H9 (cell line): ENCODE measurements around the gene ABCB7. TPM values are rescaled to one million over a fixed set of nuclear protein-coding genes. Genes with fewer than 3 reads are reported as not detected.

Source experiments
- DNase-seq: peaks from one replicate; pipeline ENCODE4 v3.0.0-alpha.2; 2017
- H2AFZ ChIP-seq: one replicate; pipeline ENCODE4 v1.6.1; 2013; ENCODE audit warnings: mild to moderate bottlenecking, low read length, control low read depth, moderate library complexity
- H2AK5ac ChIP-seq: 2 replicates; pipeline ENCODE4 v1.6.1; 2013; ENCODE audit warnings: low read length, control low read depth, mixed read lengths; ENCODE audit not compliant: insufficient read length
- H2BK120ac ChIP-seq: one replicate; pipeline ENCODE4 v1.6.1; 2013; ENCODE audit warnings: low read depth, mild to moderate bottlenecking, low read length, control low read depth, inconsistent platforms; ENCODE audit not compliant: poor library complexity, severe bottlenecking
- H2BK12ac ChIP-seq: 2 replicates; pipeline ENCODE4 v1.6.1; 2013; ENCODE audit warnings: low read length, control low read depth, mixed read lengths, low read depth; ENCODE audit not compliant: insufficient read length
- H2BK15ac ChIP-seq: 2 replicates; pipeline ENCODE4 v1.6.1; 2013; ENCODE audit warnings: low read depth, low read length, control low read depth
- H2BK20ac ChIP-seq: one replicate; pipeline ENCODE4 v1.6.1; 2013; ENCODE audit warnings: low read depth, mild to moderate bottlenecking, low read length, control low read depth, inconsistent platforms; ENCODE audit not compliant: poor library complexity, severe bottlenecking
- H2BK5ac ChIP-seq: 2 replicates; pipeline ENCODE4 v1.6.1; 2013; ENCODE audit warnings: low read length, control low read depth, mixed read lengths; ENCODE audit not compliant: insufficient read length
- H3K14ac ChIP-seq: 2 replicates; pipeline ENCODE4 v1.6.1; 2013; ENCODE audit warnings: low read length, control low read depth; ENCODE audit not compliant: insufficient read depth
- H3K18ac ChIP-seq: 2 replicates; pipeline ENCODE4 v1.6.1; 2013; ENCODE audit warnings: low read depth, mild to moderate bottlenecking, mixed read lengths, low read length, control low read depth; ENCODE audit not compliant: insufficient read length
- H3K23ac ChIP-seq: 2 replicates; pipeline ENCODE4 v1.6.1; 2013; ENCODE audit warnings: low read length, control low read depth, mixed read lengths, low read depth; ENCODE audit not compliant: insufficient read length
- H3K23me2 ChIP-seq: 2 replicates; pipeline ENCODE4 v1.6.1; 2013; ENCODE audit warnings: low read depth, mild to moderate bottlenecking, mixed read lengths, low read length, control low read depth; ENCODE audit not compliant: insufficient read length, poor library complexity, severe bottlenecking
- H3K27ac ChIP-seq: 2 replicates; pipeline ENCODE4 v1.5.1; 2013; ENCODE audit warnings: low read length, control low read depth, mixed read lengths, low read depth; ENCODE audit not compliant: insufficient read length
- H3K27me3 ChIP-seq: 2 replicates; pipeline ENCODE4 v1.6.1; 2013; ENCODE audit warnings: low read length, control low read depth, inconsistent platforms; ENCODE audit not compliant: insufficient read depth
- H3K4ac ChIP-seq: 2 replicates; pipeline ENCODE4 v1.6.1; 2013; ENCODE audit warnings: low read depth, mild to moderate bottlenecking, control low read depth, inconsistent platforms, low read length, moderate library complexity
- H3K4me1 ChIP-seq: 2 replicates; pipeline ENCODE4 v1.6.1; 2013; ENCODE audit warnings: low read length, control low read depth, inconsistent platforms; ENCODE audit not compliant: insufficient read depth
- H3K4me2 ChIP-seq: 2 replicates; pipeline ENCODE4 v1.6.1; 2013; ENCODE audit warnings: low read length, control low read depth, mixed read lengths; ENCODE audit not compliant: insufficient read length, insufficient read depth
- H3K56ac ChIP-seq: 2 replicates; pipeline ENCODE4 v1.6.1; 2013; ENCODE audit warnings: low read depth, mild to moderate bottlenecking, mixed read lengths, low read length, control low read depth; ENCODE audit not compliant: insufficient read length
- H3K79me1 ChIP-seq: 2 replicates; pipeline ENCODE4 v1.6.1; 2013; ENCODE audit warnings: low read depth, mild to moderate bottlenecking, moderate library complexity, low read length, control low read depth, inconsistent platforms; ENCODE audit not compliant: insufficient read depth, poor library complexity, severe bottlenecking
- H3K79me2 ChIP-seq: 2 replicates; pipeline ENCODE4 v1.6.1; 2013; ENCODE audit warnings: low read length, control low read depth, inconsistent platforms; ENCODE audit not compliant: insufficient read depth
- H3K9ac ChIP-seq: 2 replicates; pipeline ENCODE4 v1.6.1; 2013; ENCODE audit warnings: low read length, control low read depth, mixed read lengths; ENCODE audit not compliant: insufficient read length; ENCODE audit errors: extremely low read depth
- H3K9me3 ChIP-seq: one replicate; pipeline ENCODE4 v1.6.1; 2013; ENCODE audit warnings: low read depth, low read length, inconsistent platforms; ENCODE audit not compliant: control insufficient read depth
- H3T11ph ChIP-seq: one replicate; pipeline ENCODE4 v1.6.1; 2013; ENCODE audit warnings: mild to moderate bottlenecking, low read length, control low read depth, inconsistent platforms
- H4K20me1 ChIP-seq: one replicate; pipeline ENCODE4 v1.6.1; 2013; ENCODE audit not compliant: control insufficient read depth, insufficient read length, insufficient read depth
- H4K5ac ChIP-seq: 2 replicates; pipeline ENCODE4 v1.6.1; 2013; ENCODE audit warnings: low read depth, mild to moderate bottlenecking, mixed read lengths, low read length, control low read depth; ENCODE audit not compliant: insufficient read length
- H4K8ac ChIP-seq: replicated peaks from 2 replicates; pipeline ENCODE4 v1.6.1; 2013; ENCODE audit warnings: low read length, control low read depth, mixed read lengths, low read depth; ENCODE audit not compliant: insufficient read length
- H4K91ac ChIP-seq: 2 replicates; pipeline ENCODE4 v1.6.1; 2013; ENCODE audit warnings: low read depth, mild to moderate bottlenecking, moderate library complexity, mixed read lengths, low read length, control low read depth; ENCODE audit not compliant: insufficient read length
- H3K27ac Mint-ChIP-seq, 3 experiments: 2 replicates in 2 of 3; 3 replicates in 1 of 3; pipeline ENCODE4 v1.8.0; 2020 to 2021; ENCODE audit warnings: mixed read lengths in 3 of 3, mild to moderate bottlenecking in 1 of 3, moderate library complexity in 1 of 3
- H3K27me3 Mint-ChIP-seq: 2 replicates; pipeline ENCODE4 v1.8.0; 2021; ENCODE audit warnings: low read depth, mild to moderate bottlenecking, moderate library complexity, mixed read lengths
- H3K36me3 Mint-ChIP-seq, 3 experiments: 2 replicates in 2 of 3; 3 replicates in 1 of 3; pipeline ENCODE4 v1.8.0; 2020 to 2021; ENCODE audit warnings: low read depth in 3 of 3, mixed read lengths in 3 of 3; ENCODE audit not compliant: insufficient read depth in 1 of 3
- H3K4me1 Mint-ChIP-seq, 2 experiments: 2 replicates each; pipeline ENCODE4 v1.8.0; 2020; ENCODE audit warnings: mixed read lengths in 2 of 2
- H3K4me3 Mint-ChIP-seq, 2 experiments: 2 replicates in 1 of 2; 3 replicates in 1 of 2; pipeline ENCODE4 v1.8.0; 2020 to 2021; ENCODE audit warnings: mild to moderate bottlenecking in 2 of 2, mixed read lengths in 2 of 2, moderate library complexity in 1 of 2
- H3K9me3 Mint-ChIP-seq, 2 experiments: 2 replicates in 1 of 2; 3 replicates in 1 of 2; pipeline ENCODE4 v1.8.0; 2020; ENCODE audit warnings: mild to moderate bottlenecking in 2 of 2, mixed read lengths in 2 of 2, moderate library complexity in 1 of 2
- CTCF ChIP-seq: fragments of 200-600 bp; sonication (generic); conservative IDR thresholded peaks from 3 replicates; pipeline ENCODE4 v1.8.0; 2021; ENCODE audit warnings: antibody characterized with exemption, mild to moderate bottlenecking
- WGBS: extraction: QIAGEN DNeasy Blood & Tissue Kit; methylation state at CpG from one replicate; pipeline ENCODE4 v1.1.7; 2013; ENCODE audit warnings: missing lambda C conversion rate, low lambda C conversion rate, mixed read lengths; ENCODE audit not compliant: insufficient read length; ENCODE audit errors: extremely low coverage; 5-methylcytosine and 5-hydroxymethylcytosine counted together
- total RNA-seq: library from RNA; stranded (reverse); gene quantifications from 2 replicates; pipeline ENCODE4 v1.2.1, GENCODE V29; 2021

The ABCB7 gene
- total RNA-seq, 1 experiment from 2014 or later: 40.8 TPM

GRCh38 chrX:75107863-75108509 lies 48.1 kb downstream of the ABCB7 start:
- Histone ChIP-seq H3K18ac (no peak overlapping the region), H3K23me2 (no peaks in the 10 kb centered on the region), H4K5ac (no peak overlapping the region), H2AFZ (no peak overlapping the region), H3K27me3 (no peaks in the 10 kb centered on the region), H3K23ac (no peak overlapping the region), H3K56ac (no peak overlapping the region), H4K20me1 (no peaks in the 10 kb centered on the region), H2BK5ac (no peak overlapping the region), H3T11ph (no peak overlapping the region), H3K4ac (no peak overlapping the region), H3K79me1 (no peaks in the 10 kb centered on the region), H2AK5ac (no peak overlapping the region), H3K4me1 (no peaks in the 10 kb centered on the region), H4K91ac (no peak overlapping the region), H4K8ac (no peak overlapping the region), H3K79me2 (no peaks in the 10 kb centered on the region), H2BK20ac (no peak overlapping the region), H2BK15ac (no peak overlapping the region), H3K9me3 (peaks cover 27% of the 10 kb centered on the region), H3K4me2 (no peak overlapping the region), H3K9ac (no peak overlapping the region), H2BK12ac (no peak overlapping the region), H3K14ac (no peak overlapping the region), H2BK120ac (no peak overlapping the region), H3K27ac (no peak overlapping the region)
- no peaks in the 10 kb centered on the region for H3K27me3 Mint-ChIP-seq
- TF ChIP-seq CTCF: no peak; the same call in 2 of the 3 replicates
- WGBS: no CpG with 5 or more reads among the region's 6 CpGs
- H3K4me1 Mint-ChIP-seq: peaks cover 4 to 5% of the 10 kb centered on the region in 2 experiments; a peak in 1 of 4 replicates
- peaks cover 7 to 19% (median 12%) of the 10 kb centered on the region in 3 experiments for H3K36me3 Mint-ChIP-seq
- no peak overlapping the region for H3K4me3 Mint-ChIP-seq
- H3K9me3 Mint-ChIP-seq: peaks cover 61 to 71% of the 10 kb centered on the region in 2 experiments
- no peak overlapping the region for H3K27ac Mint-ChIP-seq
- peak; percentile 34 for DNase-seq
